Keratinocyte (primary cell): Measurements from ENCODE around the gene SLC6A9. TPM values are rescaled to one million over a fixed set of nuclear protein-coding genes. Genes with fewer than 3 reads are reported as not detected.

Experiments
- DNase-seq: peaks from one replicate; pipeline ENCODE4 v3.0.0-alpha.2; 2011; ENCODE audit warnings: low read depth, missing footprints, low spot score
- FAIRE-seq: peaks from 2 replicates; lab custom pipeline; 2011; peaks lifted over from hg19 to GRCh38; lab: Jason Lieb, UNC
- H2AFZ ChIP-seq: 2 replicates; pipeline ENCODE4 v1.6.0; 2012; ENCODE audit warnings: low read length, control low read depth, inconsistent platforms; ENCODE audit not compliant: control insufficient read depth
- H3K27ac ChIP-seq: 2 replicates; pipeline ENCODE4 v1.5.1; 2011; ENCODE audit warnings: low read length; ENCODE audit not compliant: control insufficient read depth, insufficient read depth
- H3K27me3 ChIP-seq: 3 replicates; pipeline ENCODE4 v1.6.0; 2011; ENCODE audit warnings: low read length; ENCODE audit not compliant: control insufficient read depth, insufficient read depth; ENCODE audit errors: extremely low read depth
- H3K36me3 ChIP-seq, 2 experiments: 2 replicates in 1 of 2; 3 replicates in 1 of 2; pipeline ENCODE4 v1.5.1; 2011; ENCODE audit warnings: low read length in 2 of 2, mild to moderate bottlenecking in 1 of 2; ENCODE audit not compliant: control insufficient read depth in 2 of 2, insufficient read depth in 2 of 2; ENCODE audit errors: extremely low read depth in 1 of 2
- H3K4me1 ChIP-seq: 3 replicates; pipeline ENCODE4 v1.5.1; 2011; ENCODE audit warnings: low read length; ENCODE audit not compliant: control insufficient read depth, insufficient read depth; ENCODE audit errors: extremely low read depth
- H3K4me2 ChIP-seq: 3 replicates; pipeline ENCODE4 v1.6.0; 2011; ENCODE audit warnings: low read depth, low read length; ENCODE audit not compliant: control insufficient read depth, insufficient read depth; ENCODE audit errors: extremely low read depth
- H3K4me3 ChIP-seq, 3 experiments: fragments of 200-600 bp in 1 of 3; sonication (generic) in 1 of 3; 2 replicates in 2 of 3; 3 replicates in 1 of 3; pipeline ENCODE4 v1.5.1; 2011 to 2016; ENCODE audit warnings: low read length in 3 of 3, mild to moderate bottlenecking in 3 of 3, control low read depth in 2 of 3, inconsistent platforms in 1 of 3, low read depth in 1 of 3, mixed read lengths in 1 of 3, mixed run types in 1 of 3, moderate library complexity in 1 of 3; ENCODE audit not compliant: control insufficient read depth in 2 of 3, insufficient read depth in 2 of 3; ENCODE audit errors: extremely low read depth in 1 of 3
- H3K79me2 ChIP-seq: 2 replicates; pipeline ENCODE4 v1.6.0; 2012; ENCODE audit warnings: low read length; ENCODE audit not compliant: control insufficient read depth, insufficient read depth
- H3K9ac ChIP-seq: 3 replicates; pipeline ENCODE4 v1.6.0; 2011; ENCODE audit warnings: low read length; ENCODE audit not compliant: control insufficient read depth, insufficient read depth; ENCODE audit errors: extremely low read depth
- H3K9me1 ChIP-seq: 3 replicates; pipeline ENCODE4 v1.6.0; 2011; ENCODE audit warnings: low read length; ENCODE audit not compliant: control insufficient read depth, insufficient read depth; ENCODE audit errors: extremely low read depth
- H3K9me3 ChIP-seq: 2 replicates; pipeline ENCODE4 v1.5.1; 2012; ENCODE audit warnings: low read depth, low read length; ENCODE audit not compliant: control insufficient read depth
- H4K20me1 ChIP-seq: 3 replicates; pipeline ENCODE4 v1.6.0; 2011; ENCODE audit warnings: low read length; ENCODE audit not compliant: control insufficient read depth, insufficient read depth; ENCODE audit errors: extremely low read depth
- CTCF ChIP-seq, 3 experiments: IDR thresholded peaks in 1 of 3; conservative IDR thresholded peaks in 1 of 3; optimal IDR thresholded peaks in 1 of 3; 2 replicates in 2 of 3; 3 replicates in 1 of 3; pipeline versions ENCODE3 to v1.5.1; 2011; ENCODE audit warnings: low read length in 3 of 3, mild to moderate bottlenecking in 3 of 3, moderate library complexity in 2 of 3, control low read depth in 1 of 3, inconsistent platforms in 1 of 3; ENCODE audit not compliant: insufficient read depth in 2 of 3; ENCODE audit errors: extremely low read depth in 1 of 3
- EZH2 ChIP-seq: IDR thresholded peaks from one replicate; pipeline ENCODE4 v1.6.1; 2012; ENCODE audit warnings: inconsistent platforms, mild to moderate bottlenecking, low read length, moderate library complexity
- dilution Hi-C: fragments of 300-500 bp; cut with MboI; formaldehyde crosslinking; loops from one replicate; pipeline ENCODE4 v1.7.0; 2020; ENCODE audit warnings: low sequenced_read_pairs; ENCODE audit not compliant: extremely low pct_ligation_motif_present
- polyA plus RNA-seq, 5 experiments: library from polyadenylated mRNA; depleted of rRNA in 3 of 5; stranded (reverse) in 3 of 5; stranded (forward) in 1 of 5; unstranded in 1 of 5; fragments of >200 nt; gene quantifications; 1 replicate in 1 of 5; 2 replicates in 3 of 5; 3 replicates in 1 of 5; pipeline versions ENCODE4 v1.2.1 to v1.2.3, GENCODE V29; 2011 to 2012; ENCODE audit warnings: missing spikeins in 2 of 5, low read depth in 1 of 5, low replicate concordance in 1 of 5

The SLC6A9 gene
- polyA plus RNA-seq, 1 donor (not counting 4 experiments of a cell fraction or from before 2014, with no cell fraction given) = 5.3 TPM

- DNase-seq = no peak
- Histone ChIP-seq H3K36me3 (peaks cover 30 to 32% of the 10 kb centered on the region in 2 experiments), H3K9me3 (no peaks in the 10 kb centered on the region), H2AFZ (no peak overlapping the region), H3K27me3 (no peaks in the 10 kb centered on the region), H3K79me2 (peaks cover 46% of the 10 kb centered on the region), H3K4me1 (peaks cover 45% of the 10 kb centered on the region), H3K27ac (peak overlapping the region; percentile 74), H4K20me1 (no peaks in the 10 kb centered on the region), H3K9ac (peak overlapping the region; percentile 87), H3K4me2 (peak overlapping the region; percentile 95), H3K9me1 (peaks cover 5% of the 10 kb centered on the region), H3K4me3 (peak overlapping the region; percentile 90 to 99 (median 93))
- FAIRE-seq = peak; percentile 34
- dilution Hi-C loops = no loop called here
- no peak for TF ChIP-seq CTCF (optimal IDR thresholded peaks at IDR 0.05 in 1 of 3, IDR thresholded peaks at IDR 0.05 in 1 of 3, conservative IDR thresholded peaks at IDR 0.05 in 1 of 3; ENCODE audit: extremely low read depth in 1 of 3, insufficient read depth in 2 of 3, low read length in 3 of 3)
- TF ChIP-seq EZH2 = no peak
These were observed 55.9 kb downstream of the SLC6A9 start for GRCh38 chr1:43975249-43975961.

GRCh38 chr1:43974443-43975248 is 56.6 kb downstream of the SLC6A9 start, which contains the start of gene ATP6V0B:
ATP6V0B (plus strand) TSS chr1:43974960; CDS start chr1:43975041, 81 bp downstream.
- H3K4me3 ChIP-seq = peak within 1 kb of the TSS; percentile 90 to 99 (median 93)
- DNase-seq (peak; percentile 53), FAIRE-seq (no peak)
- peak within 1 kb of the TSS; percentile 95 for H3K4me2 ChIP-seq
- dilution Hi-C loops = no loop called here
- H3K27ac ChIP-seq = peak within 1 kb of the TSS; percentile 74
- peak within 1 kb of the TSS; percentile 85 for H2AFZ ChIP-seq
- H3K9ac ChIP-seq = peak within 1 kb of the TSS; percentile 87
- peaks cover 46% of the 10 kb centered on the region for H3K79me2 ChIP-seq
- no peak for TF ChIP-seq CTCF (optimal IDR thresholded peaks at IDR 0.05 in 1 of 3, IDR thresholded peaks at IDR 0.05 in 1 of 3, conservative IDR thresholded peaks at IDR 0.05 in 1 of 3; ENCODE audit: extremely low read depth in 1 of 3, insufficient read depth in 2 of 3, low read length in 3 of 3)
- TF ChIP-seq EZH2 = no peak
- no peaks in the 10 kb centered on the region for H3K9me3 ChIP-seq
- no peaks in the 10 kb centered on the region for H3K27me3 ChIP-seq
- H3K9me1 ChIP-seq = peaks cover 5% of the 10 kb centered on the region
- no peaks in the 10 kb centered on the region for H4K20me1 ChIP-seq
- H3K4me1 ChIP-seq = peaks cover 40% of the 10 kb centered on the region
- H3K36me3 ChIP-seq = peaks cover 30 to 32% of the 10 kb centered on the region in 2 experiments
